SK-N-MC (cell line): Measurements from ENCODE around the gene PHF12.

Source experiments
- EZH2 ChIP-seq: fragments of 200-600 bp; sonication (generic); IDR thresholded peaks from one replicate; pipeline ENCODE4 v1.6.1; 2017; ENCODE audit warnings: antibody characterized with exemption
- POLR2AphosphoS5 ChIP-seq: IDR thresholded peaks from 2 replicates; pipeline ENCODE4 v1.6.1; 2012; ENCODE audit warnings: mild to moderate bottlenecking, low read depth, low read length, borderline replicate concordance

GRCh38 chr17:28878158-28878910, 73.0 kb downstream of the PHF12 start:
- TF ChIP-seq EZH2 (no peak), POLR2AphosphoS5 (no peak)
